ACC112 (cell line): ENCODE data around the gene GNB5.

Experiments used
- H2AFZ ChIP-seq: fragments of 200-600 bp; sonication (generic); one replicate; pipeline ENCODE4 v1.6.0; 2017; ENCODE audit warnings: antibody characterized with exemption, low read length; ENCODE audit not compliant: unreplicated experiment
- H3K27ac ChIP-seq: fragments of 200-600 bp; sonication (generic); 2 replicates; pipeline ENCODE4 v1.5.1; 2014; ENCODE audit warnings: low read depth, mild to moderate bottlenecking, antibody characterized with exemption, low read length, moderate library complexity
- H3K27me3 ChIP-seq: fragments of 200-600 bp; sonication (generic); 2 replicates; pipeline ENCODE4 v1.6.1; 2014; ENCODE audit warnings: mild to moderate bottlenecking, antibody characterized with exemption, low read length, moderate library complexity, mixed read lengths; ENCODE audit not compliant: insufficient read depth
- H3K36me3 ChIP-seq: fragments of 200-600 bp; sonication (generic); 2 replicates; pipeline ENCODE4 v1.6.1; 2016; ENCODE audit warnings: mild to moderate bottlenecking, antibody characterized with exemption, low read length, moderate library complexity, mixed read lengths; ENCODE audit not compliant: insufficient read depth
- H3K4me1 ChIP-seq: fragments of 200-600 bp; sonication (generic); one replicate; pipeline ENCODE4 v1.6.1; 2016; ENCODE audit warnings: low read length, mixed read lengths; ENCODE audit not compliant: insufficient read depth, unreplicated experiment, control insufficient read depth
- H3K4me3 ChIP-seq: fragments of 200-600 bp; sonication (generic); 2 replicates; pipeline ENCODE4 v1.5.1; 2014; ENCODE audit warnings: mild to moderate bottlenecking, low read depth, low read length
- H3K79me2 ChIP-seq: fragments of 200-600 bp; sonication (generic); one replicate; pipeline ENCODE4 v1.6.0; 2016; ENCODE audit warnings: low read length; ENCODE audit not compliant: control insufficient read depth, unreplicated experiment, insufficient read depth

GNB5 gene

DNA sequence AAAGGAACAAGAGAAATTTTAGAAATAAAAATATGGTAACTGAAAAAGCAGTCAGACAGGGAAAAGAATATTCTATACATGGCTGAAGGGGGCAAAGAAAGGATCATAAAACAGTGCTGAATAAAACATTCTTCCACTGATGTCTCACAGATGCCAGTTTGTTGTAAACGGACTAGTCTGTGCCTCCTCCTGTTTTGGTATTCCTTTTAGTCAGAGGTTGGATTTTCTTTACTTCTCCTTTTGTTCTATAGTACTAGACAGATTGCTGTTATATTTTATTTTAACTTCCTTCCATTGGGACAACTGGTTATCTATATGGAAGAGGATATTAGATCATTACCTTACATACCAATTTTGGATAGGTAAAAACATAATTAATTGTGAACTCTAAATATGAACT lies 16.0 kb upstream of the GNB5 start:
- Histone ChIP-seq H3K27me3 (no peaks in the 10 kb centered on the region), H3K36me3 (no peaks in the 10 kb centered on the region), H3K27ac (no peak overlapping the region), H3K4me3 (no peak overlapping the region), H3K79me2 (no peaks in the 10 kb centered on the region), H3K4me1 (peaks cover 6% of the 10 kb centered on the region), H2AFZ (peak overlapping the region; percentile 34)

DNA sequence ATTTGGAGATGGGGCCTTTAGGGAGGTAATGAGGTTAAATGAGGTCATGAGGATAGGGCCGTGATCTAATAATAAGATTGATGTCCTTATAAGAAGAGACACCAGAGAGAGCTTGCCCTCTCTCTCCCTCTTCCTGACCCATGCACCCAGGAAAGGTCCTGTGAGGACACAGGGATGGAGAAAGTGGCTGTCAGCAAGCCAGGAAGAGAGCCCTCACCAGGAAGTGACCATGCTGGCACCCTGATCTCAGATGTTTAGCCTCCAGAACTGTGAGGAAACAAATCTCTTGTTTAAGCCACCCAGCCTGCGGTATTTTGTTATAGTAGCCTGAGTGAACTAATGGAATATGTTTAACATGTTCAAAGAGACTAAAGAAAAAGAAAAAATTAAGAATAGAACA lies 15.3 kb upstream of the GNB5 start:
- Histone ChIP-seq H2AFZ (no peak overlapping the region), H3K4me1 (peaks cover 6% of the 10 kb centered on the region), H3K4me3 (no peak overlapping the region), H3K79me2 (no peaks in the 10 kb centered on the region), H3K27me3 (no peaks in the 10 kb centered on the region), H3K27ac (no peak overlapping the region), H3K36me3 (no peaks in the 10 kb centered on the region)

DNA sequence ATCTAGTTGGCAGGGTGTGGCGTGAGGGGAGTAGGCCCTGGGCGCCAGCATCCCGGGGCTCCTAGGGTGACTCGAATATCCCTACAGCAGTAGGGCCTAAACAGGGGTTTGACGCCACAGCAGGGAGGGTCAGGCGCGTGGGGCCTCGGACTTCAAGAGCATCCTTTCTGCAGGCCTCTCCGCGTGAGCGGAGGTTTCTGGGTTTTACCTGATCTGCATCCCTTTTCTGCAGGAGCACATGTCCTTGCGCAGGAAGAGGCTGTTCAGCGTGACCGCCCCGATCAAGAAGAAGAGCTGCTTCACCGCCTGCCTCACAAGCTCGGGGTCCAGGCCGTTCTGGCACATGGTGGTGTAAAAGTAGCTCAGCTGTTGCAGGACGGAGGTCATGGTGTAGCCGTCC lies 13.5 kb upstream of the GNB5 start:
- peaks cover 6% of the 10 kb centered on the region for H3K4me1 ChIP-seq
- no peak overlapping the region for H2AFZ ChIP-seq
- H3K4me3 ChIP-seq = no peak overlapping the region
- no peaks in the 10 kb centered on the region for H3K36me3 ChIP-seq
- H3K27me3 ChIP-seq = no peaks in the 10 kb centered on the region
- H3K27ac ChIP-seq = no peak overlapping the region
- H3K79me2 ChIP-seq = no peaks in the 10 kb centered on the region

DNA sequence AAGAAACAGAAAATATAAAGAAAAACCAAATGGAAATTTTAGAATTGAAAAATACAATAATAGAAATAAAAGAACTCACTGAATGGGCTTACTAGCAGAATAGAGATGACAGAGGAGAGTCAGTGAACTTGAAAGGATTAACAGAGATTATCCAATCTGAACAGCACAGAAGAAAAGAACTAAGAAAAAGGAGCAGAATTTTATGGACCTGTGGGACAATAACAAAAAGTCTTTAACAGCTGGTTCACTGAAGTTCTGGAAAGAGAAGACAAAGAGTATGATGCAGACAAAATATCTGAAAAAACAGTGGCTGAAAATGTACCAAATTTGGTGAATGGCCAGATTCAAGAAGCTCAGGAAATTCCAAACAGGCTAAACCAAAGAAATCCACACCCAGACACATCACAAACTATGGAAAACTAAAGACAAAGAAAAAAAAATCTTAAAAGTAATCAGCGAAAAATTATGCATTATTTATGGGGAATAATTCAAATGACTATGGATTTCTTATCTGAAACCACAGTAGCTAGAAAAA lies 9.7 kb upstream of the GNB5 start:
- Histone ChIP-seq H3K27me3 (no peaks in the 10 kb centered on the region), H3K79me2 (no peaks in the 10 kb centered on the region), H2AFZ (no peak overlapping the region), H3K27ac (no peak overlapping the region), H3K36me3 (no peaks in the 10 kb centered on the region), H3K4me3 (no peak overlapping the region), H3K4me1 (no peaks in the 10 kb centered on the region)

DNA sequence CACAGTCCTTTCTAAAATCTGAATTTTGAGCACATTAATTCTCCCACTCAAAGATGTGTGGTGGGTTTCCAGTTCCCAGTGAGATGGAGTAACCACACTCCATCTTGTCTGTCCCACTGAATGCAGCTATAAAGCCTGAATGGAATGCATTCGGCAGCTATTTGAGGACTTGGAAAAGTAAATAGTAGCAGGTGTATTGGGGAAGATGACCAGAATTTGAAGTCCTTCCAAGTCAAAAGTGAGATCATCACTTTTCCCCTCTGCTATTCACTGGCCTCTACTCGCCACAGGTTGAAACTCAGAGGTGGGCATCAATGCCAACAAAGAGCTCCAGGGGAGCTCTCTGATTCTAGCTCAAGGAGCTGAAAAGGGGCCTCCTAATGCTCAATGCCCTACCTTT lies 8.1 kb upstream of the GNB5 start:
- H3K27ac ChIP-seq = no peak overlapping the region
- H3K27me3 ChIP-seq = no peaks in the 10 kb centered on the region

DNA sequence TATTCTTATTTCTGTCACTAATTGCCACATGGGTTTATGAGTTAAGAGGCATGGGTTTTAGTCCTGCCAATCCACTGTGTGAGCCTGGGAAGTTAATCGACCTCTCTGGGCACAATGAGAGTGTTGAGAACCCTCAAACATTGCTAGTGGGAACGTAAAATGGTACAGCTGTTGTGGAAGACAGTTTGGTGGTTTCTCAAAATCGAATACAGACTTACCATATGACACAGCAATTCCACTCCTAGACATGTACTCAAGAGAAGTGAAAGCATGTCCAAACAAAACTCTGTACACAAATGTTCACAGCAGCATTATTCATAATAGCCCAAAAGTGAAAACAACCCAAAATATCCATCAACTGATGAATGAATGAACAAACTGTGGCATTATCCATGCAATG lies 5.7 kb upstream of the GNB5 start:
- Histone ChIP-seq H3K36me3 (no peaks in the 10 kb centered on the region), H3K4me1 (no peaks in the 10 kb centered on the region), H3K27me3 (no peaks in the 10 kb centered on the region), H2AFZ (no peak overlapping the region), H3K4me3 (no peak overlapping the region), H3K79me2 (no peaks in the 10 kb centered on the region), H3K27ac (no peak overlapping the region)

More for the DNA sequence above, 8.1 kb upstream of the GNB5 start:
- no peaks in the 10 kb centered on the region for H3K36me3 ChIP-seq
- no peaks in the 10 kb centered on the region for H3K79me2 ChIP-seq
- H3K4me3 ChIP-seq = no peak overlapping the region
- no peak overlapping the region for H2AFZ ChIP-seq
- H3K4me1 ChIP-seq = no peaks in the 10 kb centered on the region

DNA sequence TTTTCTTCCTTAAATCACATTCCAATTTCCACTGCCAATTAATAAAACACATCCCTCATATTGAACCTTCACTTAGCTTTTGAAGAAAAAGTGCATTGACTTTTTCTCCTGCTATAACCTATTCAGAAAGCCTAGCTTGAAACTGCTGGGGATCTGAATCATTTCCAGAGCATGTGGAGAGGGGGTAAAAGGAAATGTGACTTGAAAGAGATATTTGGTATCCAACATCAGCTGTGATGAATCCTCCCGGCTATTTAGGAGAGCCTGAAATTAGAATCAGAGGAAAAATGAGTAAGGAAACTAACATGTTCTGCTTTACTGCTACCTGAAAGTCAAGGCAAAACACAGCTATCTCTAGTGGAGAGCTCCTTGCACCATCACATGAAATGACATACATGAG lies 2.6 kb upstream of the GNB5 start:
- Histone ChIP-seq H3K27ac (no peak overlapping the region), H3K4me3 (no peak overlapping the region), H3K36me3 (no peaks in the 10 kb centered on the region), H2AFZ (peak overlapping the region; percentile 51), H3K4me1 (no peaks in the 10 kb centered on the region), H3K79me2 (no peaks in the 10 kb centered on the region), H3K27me3 (no peaks in the 10 kb centered on the region)

DNA sequence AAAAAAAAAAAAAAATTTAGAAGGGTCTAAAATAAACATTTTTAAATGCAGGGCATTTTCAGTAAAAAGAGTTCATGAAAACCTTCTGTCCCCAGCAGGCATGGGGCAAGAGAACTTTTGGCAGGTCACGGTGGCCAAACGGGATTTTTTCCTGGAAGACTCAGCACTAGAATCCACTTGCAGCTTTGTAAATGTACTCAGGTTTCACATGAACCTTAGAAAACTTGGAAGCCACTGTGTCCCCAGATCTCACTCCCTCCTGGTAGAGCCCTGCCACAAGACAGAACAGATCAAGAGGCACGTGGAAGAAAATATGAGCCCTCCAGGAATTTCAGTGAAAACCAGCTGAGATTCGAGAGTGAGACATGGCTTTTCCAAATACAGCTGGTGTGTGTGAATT lies 2.1 kb upstream of the GNB5 start:
- no peaks in the 10 kb centered on the region for H3K4me1 ChIP-seq
- no peak overlapping the region for H3K4me3 ChIP-seq
- H3K27ac ChIP-seq = no peak overlapping the region
- H3K27me3 ChIP-seq = no peaks in the 10 kb centered on the region
- no peaks in the 10 kb centered on the region for H3K79me2 ChIP-seq
- H3K36me3 ChIP-seq = no peaks in the 10 kb centered on the region
- no peak overlapping the region for H2AFZ ChIP-seq

DNA sequence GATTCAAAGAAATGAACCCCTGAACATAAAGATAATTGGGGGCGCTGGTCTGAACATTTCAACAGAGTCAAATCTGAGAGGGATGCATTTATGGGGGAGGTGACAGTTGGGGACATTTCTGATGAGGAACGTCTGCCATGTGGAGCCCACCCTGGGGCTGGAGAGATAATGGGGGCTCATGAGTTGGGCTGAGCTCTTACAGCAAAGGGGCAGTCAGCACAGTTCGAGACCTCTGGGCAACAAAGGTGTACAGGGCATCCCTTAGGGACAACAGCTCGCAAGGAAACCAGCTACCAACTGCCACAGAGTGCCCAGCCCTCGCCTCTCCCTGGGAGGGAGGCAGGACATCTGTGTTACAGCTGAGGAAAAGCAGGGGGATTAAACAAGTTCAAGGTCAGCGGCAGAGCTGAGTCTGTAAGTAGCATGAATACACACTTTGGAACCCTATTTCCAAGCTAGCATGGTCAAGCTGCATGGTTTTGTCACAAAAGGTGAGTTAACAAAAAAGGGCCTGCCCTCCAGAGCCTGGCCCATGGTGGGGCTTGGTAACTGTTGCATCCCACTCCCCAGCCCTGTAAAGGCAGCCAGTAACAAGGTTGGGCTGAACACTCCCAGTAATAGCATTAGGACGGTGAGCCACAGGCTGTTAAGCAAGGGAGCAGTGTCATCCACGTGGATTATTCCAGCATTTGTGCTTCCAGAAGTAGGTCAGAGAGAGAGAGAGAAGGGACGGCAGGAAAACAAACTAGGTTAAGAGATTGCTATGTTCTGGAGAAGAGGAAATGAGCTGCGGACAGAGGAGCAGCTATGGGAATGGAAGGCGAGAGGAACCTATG lies 4.3 kb downstream of the GNB5 start:
- Histone ChIP-seq H3K79me2 (no peaks in the 10 kb centered on the region), H2AFZ (no peak overlapping the region), H3K4me3 (no peak overlapping the region)

DNA sequence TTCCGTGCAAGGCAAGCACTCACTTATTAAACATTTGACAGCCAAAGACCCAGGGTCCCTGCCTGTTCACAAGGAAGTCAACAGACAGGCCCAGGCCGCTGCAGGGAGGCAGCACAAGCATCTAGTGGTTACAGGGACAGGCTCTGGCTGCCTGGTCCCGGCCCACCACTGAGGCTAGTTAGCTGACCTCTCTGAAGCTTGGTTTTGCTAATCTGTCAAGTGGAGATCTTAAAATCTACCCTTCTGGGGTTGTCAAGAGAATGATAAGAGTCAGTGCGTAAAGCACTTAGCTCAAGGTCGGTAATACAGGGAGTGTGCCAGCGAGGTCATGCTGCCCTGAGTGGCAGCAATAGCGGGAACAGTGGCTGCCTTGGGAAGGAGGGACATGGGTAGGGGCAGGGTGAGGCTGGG lies 6.0 kb downstream of the GNB5 start:
- H3K79me2 ChIP-seq = no peaks in the 10 kb centered on the region
- no peaks in the 10 kb centered on the region for H3K27me3 ChIP-seq
- H3K4me3 ChIP-seq = no peak overlapping the region
- H3K36me3 ChIP-seq = no peaks in the 10 kb centered on the region
- no peaks in the 10 kb centered on the region for H3K4me1 ChIP-seq
- H2AFZ ChIP-seq = no peak overlapping the region
- no peak overlapping the region for H3K27ac ChIP-seq

More for the DNA sequence above, 4.3 kb downstream of the GNB5 start:
- Histone ChIP-seq H3K36me3 (no peaks in the 10 kb centered on the region), H3K4me1 (no peaks in the 10 kb centered on the region), H3K27ac (no peak overlapping the region), H3K27me3 (no peaks in the 10 kb centered on the region)

DNA sequence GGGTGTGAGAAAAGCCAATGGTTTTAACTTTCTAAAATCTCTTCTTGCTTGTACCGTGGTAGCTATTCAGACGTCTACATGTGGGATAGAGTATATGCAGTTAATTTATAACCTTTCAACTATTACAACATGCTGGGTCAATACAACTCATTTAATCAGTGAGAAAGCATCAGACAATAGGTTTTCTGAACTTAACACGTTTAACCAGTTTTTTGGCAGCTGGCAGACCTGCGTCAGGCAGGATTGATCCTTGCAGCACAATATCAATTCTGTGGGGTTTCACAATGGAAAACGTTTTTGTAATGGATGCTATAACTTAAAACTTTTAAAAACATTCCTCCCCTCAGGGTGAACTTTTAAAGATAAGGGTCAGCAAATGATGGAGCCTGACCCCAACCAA lies 6.5 kb downstream of the GNB5 start:
- Histone ChIP-seq H3K36me3 (no peaks in the 10 kb centered on the region), H3K27me3 (no peaks in the 10 kb centered on the region), H3K4me3 (no peak overlapping the region), H3K79me2 (no peaks in the 10 kb centered on the region), H3K4me1 (no peaks in the 10 kb centered on the region), H3K27ac (no peak overlapping the region), H2AFZ (no peak overlapping the region)
